ENCODE measurements around the gene DNAJC18. TPM values are rescaled to one million over a fixed set of nuclear protein-coding genes. Genes with fewer than 3 reads are reported as not detected.

DNAJC18 gene
- total and polyA plus RNA-seq, 8 donors: 1.1 to 5.8 (median 1.9) TPM

GRCh38 chr5:139451878-139452660, 12.7 kb upstream of the DNAJC18 start:
- Histone ChIP-seq H3K36me3 (no peaks in the 10 kb centered on the region), H3K27me3 (no peaks in the 10 kb centered on the region), H3K4me3 (no peak overlapping the region), H3K27ac (no peak overlapping the region), H3K4me1 (no peaks in the 10 kb centered on the region), H3K9me3 (no peaks in the 10 kb centered on the region)
- no peak for TF ChIP-seq CTCF (IDR thresholded peaks at IDR 0.05)
- WGBS, 2 donors: 73 to 74% methylated on average over 3 of the region's 3 CpGs
- no peak for DNase-seq
- ATAC-seq: no peak
- intact Hi-C loops (cut with DNase I): no loop called here
- no peak for FAIRE-seq

GRCh38 chr5:139451176-139451575, 11.9 kb upstream of the DNAJC18 start:
- intact Hi-C loops (cut with DNase I): no loop called here
- no peak for DNase-seq
- ATAC-seq: no peak
- 83 to 87% methylated on average over 2 of the region's 2 CpGs for WGBS, 2 donors
- Histone ChIP-seq H3K4me1 (no peaks in the 10 kb centered on the region), H3K36me3 (no peaks in the 10 kb centered on the region), H3K27ac (no peak overlapping the region), H3K4me3 (no peak overlapping the region), H3K9me3 (no peaks in the 10 kb centered on the region), H3K27me3 (no peaks in the 10 kb centered on the region)
- no peak for TF ChIP-seq CTCF (IDR thresholded peaks at IDR 0.05)
- no peak for FAIRE-seq

- Histone ChIP-seq H3K27ac (no peak overlapping the region), H3K9me3 (no peaks in the 10 kb centered on the region), H3K4me3 (no peak overlapping the region), H3K36me3 (no peaks in the 10 kb centered on the region), H3K4me1 (no peaks in the 10 kb centered on the region), H3K27me3 (no peaks in the 10 kb centered on the region)
- FAIRE-seq (no peak), DNase-seq (no peak), ATAC-seq (no peak)
- TF ChIP-seq CTCF (IDR thresholded peaks at IDR 0.05): no peak
- 78 to 90% methylated on average over 5 of the region's 5 CpGs for WGBS, 2 donors
- intact Hi-C loops (cut with DNase I): no loop called here
Observed at GRCh38 chr5:139446956-139447779, 7.8 kb upstream of the DNAJC18 start.

- Histone ChIP-seq H3K27me3 (no peaks in the 10 kb centered on the region), H3K36me3 (no peaks in the 10 kb centered on the region), H3K4me3 (no peak overlapping the region), H3K27ac (no peak overlapping the region), H3K4me1 (no peaks in the 10 kb centered on the region), H3K9me3 (no peaks in the 10 kb centered on the region)
- 47 to 49% methylated on average over 7 of the region's 7 CpGs for WGBS, 2 donors
- ATAC-seq (peak in 1 of 4 donors; percentile 51), DNase-seq (no peak), FAIRE-seq (no peak)
- intact Hi-C loops (cut with DNase I): no loop called here
- TF ChIP-seq CTCF (IDR thresholded peaks at IDR 0.05): no peak
Observed at GRCh38 chr5:139445325-139446170, 6.2 kb upstream of the DNAJC18 start.
